SJCRH30 (cell line): Measurements from ENCODE around the gene LRRC2. TPM values are rescaled to one million over a fixed set of nuclear protein-coding genes. Genes with fewer than 3 reads are reported as not detected.

Experiments
- total RNA-seq: library from RNA; depleted of rRNA; stranded (reverse); fragments of >200 nt; shearing (Covaris generic); gene quantifications from 2 replicates; pipeline ENCODE4 v1.2.3, GENCODE V29; 2014; rRNA removed

Gene LRRC2
- total RNA-seq, 1 experiment from 2014 or later: not detected

Other genes starting within 250 kb of the LRRC2 start
- not detected in 2 replicates for gene CCR2, start 212.2 kb downstream of the LRRC2 start, total RNA-seq
- gene CCR5, start 195.4 kb downstream of the LRRC2 start, total RNA-seq: not detected in 2 replicates
- not detected in 2 replicates for gene CCRL2, start 159.0 kb downstream of the LRRC2 start, total RNA-seq
- not detected in 2 replicates for gene LTF, start 101.4 kb downstream of the LRRC2 start, total RNA-seq
- not detected in 2 replicates for gene RTP3, start 68.3 kb downstream of the LRRC2 start, total RNA-seq
- gene FAM240A, start 46.2 kb upstream of the LRRC2 start, total RNA-seq: not detected in 2 replicates
- gene ALS2CL, start 127.4 kb upstream of the LRRC2 start, total RNA-seq: 6.5 and 9.4 TPM in 2 replicates
- gene TMIE, start 135.1 kb upstream of the LRRC2 start, total RNA-seq: 0.08 and 0.10 TPM in 2 replicates
- gene PRSS50, start 151.6 kb upstream of the LRRC2 start, total RNA-seq: not detected in 2 replicates